ENCODE data around the gene RNF121.

Gene RNF121

GRCh38 chr11:71927820-71928736 is 768 bp upstream of the RNF121 start, which contains the start of gene XNDC1N:
Gene XNDC1N, minus strand, starts transcription at chr11:71928594. Its CDS starts 5,241 bp downstream, at chr11:71923353.
- Mint-ChIP-seq H3K4me3 (peak within 1 kb of the TSS; percentile 100), H3K27me3 (no peaks in the 10 kb centered on the region), H3K9me3 (ENCODE audit: low read depth) (no peaks in the 10 kb centered on the region), H3K27ac (peak within 1 kb of the TSS; percentile 100), H3K4me1 (ENCODE audit: low read depth) (peaks cover 51% of the 10 kb centered on the region), H3K36me3 (peaks cover 2% of the 10 kb centered on the region)

- Mint-ChIP-seq H3K4me3 (peak overlapping the region; percentile 100), H3K4me1 (ENCODE audit: low read depth) (peaks cover 61% of the 10 kb centered on the region), H3K36me3 (peaks cover 2% of the 10 kb centered on the region), H3K9me3 (ENCODE audit: low read depth) (no peaks in the 10 kb centered on the region), H3K27me3 (no peaks in the 10 kb centered on the region), H3K27ac (peak overlapping the region; percentile 100)
These were observed 645 bp downstream of the RNF121 start for GRCh38 chr11:71929491-71929890.

- Mint-ChIP-seq H3K27ac (peak overlapping the region; percentile 70), H3K27me3 (no peaks in the 10 kb centered on the region), H3K9me3 (ENCODE audit: low read depth) (no peaks in the 10 kb centered on the region)
These were observed 1.9 kb downstream of the RNF121 start for GRCh38 chr11:71930556-71931244.

GRCh38 chr11:71931245-71931602 is 2.4 kb downstream of the RNF121 start:
- no peaks in the 10 kb centered on the region for H3K27me3 Mint-ChIP-seq
- H3K27ac Mint-ChIP-seq, result peak overlapping the region; percentile 24
- peaks cover 64% of the 10 kb centered on the region for H3K4me1 Mint-ChIP-seq (ENCODE audit: low read depth)
- peak overlapping the region; percentile 100 for H3K4me3 Mint-ChIP-seq
- no peaks in the 10 kb centered on the region for H3K9me3 Mint-ChIP-seq (ENCODE audit: low read depth)
- peaks cover 2% of the 10 kb centered on the region for H3K36me3 Mint-ChIP-seq

More at GRCh38 chr11:71930556-71931244, 1.9 kb downstream of the RNF121 start:
- Mint-ChIP-seq H3K36me3 (peaks cover 2% of the 10 kb centered on the region), H3K4me1 (ENCODE audit: low read depth) (peaks cover 64% of the 10 kb centered on the region), H3K4me3 (peak overlapping the region; percentile 100)

GRCh38 chr11:71933141-71933933 is 4.5 kb downstream of the RNF121 start:
- no peak overlapping the region for H3K4me3 Mint-ChIP-seq
- H3K9me3 Mint-ChIP-seq (ENCODE audit: low read depth), result no peaks in the 10 kb centered on the region
- H3K4me1 Mint-ChIP-seq (ENCODE audit: low read depth), result peaks cover 52% of the 10 kb centered on the region
- H3K27me3 Mint-ChIP-seq, result no peaks in the 10 kb centered on the region
- H3K36me3 Mint-ChIP-seq, result peaks cover 9% of the 10 kb centered on the region
- H3K27ac Mint-ChIP-seq, result no peak overlapping the region

- peaks cover 47% of the 10 kb centered on the region for H3K4me1 Mint-ChIP-seq (ENCODE audit: low read depth)
- H3K27me3 Mint-ChIP-seq, result no peaks in the 10 kb centered on the region
- peak overlapping the region; percentile 6 for H3K4me3 Mint-ChIP-seq
- H3K27ac Mint-ChIP-seq, result peak overlapping the region; percentile 59
- H3K36me3 Mint-ChIP-seq, result peaks cover 9% of the 10 kb centered on the region
- no peaks in the 10 kb centered on the region for H3K9me3 Mint-ChIP-seq (ENCODE audit: low read depth)
These were observed 5.4 kb downstream of the RNF121 start for GRCh38 chr11:71934213-71934612.

- Mint-ChIP-seq H3K27ac (no peak overlapping the region), H3K9me3 (ENCODE audit: low read depth) (no peaks in the 10 kb centered on the region), H3K4me3 (no peak overlapping the region), H3K27me3 (no peaks in the 10 kb centered on the region), H3K4me1 (ENCODE audit: low read depth) (peaks cover 35% of the 10 kb centered on the region), H3K36me3 (peaks cover 10% of the 10 kb centered on the region)
These were observed 6.6 kb downstream of the RNF121 start for GRCh38 chr11:71935338-71935925.

GRCh38 chr11:71936825-71937224 is 8.0 kb downstream of the RNF121 start:
- Mint-ChIP-seq H3K36me3 (peaks cover 10% of the 10 kb centered on the region), H3K27me3 (no peaks in the 10 kb centered on the region), H3K9me3 (ENCODE audit: low read depth) (no peaks in the 10 kb centered on the region), H3K4me3 (no peak overlapping the region), H3K27ac (no peak overlapping the region), H3K4me1 (ENCODE audit: low read depth) (peaks cover 21% of the 10 kb centered on the region)

- Mint-ChIP-seq H3K9me3 (ENCODE audit: low read depth) (no peaks in the 10 kb centered on the region), H3K27ac (no peak overlapping the region), H3K36me3 (peaks cover 10% of the 10 kb centered on the region), H3K27me3 (no peaks in the 10 kb centered on the region), H3K4me1 (ENCODE audit: low read depth) (peaks cover 14% of the 10 kb centered on the region), H3K4me3 (no peak overlapping the region)
These were observed 9.0 kb downstream of the RNF121 start for GRCh38 chr11:71937826-71938225.

- Mint-ChIP-seq H3K36me3 (peaks cover 10% of the 10 kb centered on the region), H3K27me3 (no peaks in the 10 kb centered on the region), H3K27ac (no peak overlapping the region), H3K9me3 (ENCODE audit: low read depth) (no peaks in the 10 kb centered on the region), H3K4me1 (ENCODE audit: low read depth) (peaks cover 4% of the 10 kb centered on the region), H3K4me3 (no peak overlapping the region)
These were observed 11.8 kb downstream of the RNF121 start for GRCh38 chr11:71940561-71941219.

- Mint-ChIP-seq H3K36me3 (peaks cover 2% of the 10 kb centered on the region), H3K9me3 (ENCODE audit: low read depth) (no peaks in the 10 kb centered on the region), H3K4me1 (ENCODE audit: low read depth) (peaks cover 15% of the 10 kb centered on the region), H3K27ac (peak overlapping the region; percentile 12), H3K4me3 (no peak overlapping the region), H3K27me3 (no peaks in the 10 kb centered on the region)
These were observed 17.3 kb downstream of the RNF121 start for GRCh38 chr11:71946144-71946571.

GRCh38 chr11:71947498-71947897 is 18.7 kb downstream of the RNF121 start:
- Mint-ChIP-seq H3K36me3 (peaks cover 5% of the 10 kb centered on the region), H3K27ac (peak overlapping the region; percentile 36), H3K9me3 (ENCODE audit: low read depth) (no peaks in the 10 kb centered on the region), H3K27me3 (no peaks in the 10 kb centered on the region), H3K4me3 (no peak overlapping the region), H3K4me1 (ENCODE audit: low read depth) (peaks cover 15% of the 10 kb centered on the region)

GRCh38 chr11:71948314-71949027 is 19.6 kb downstream of the RNF121 start:
- no peaks in the 10 kb centered on the region for H3K9me3 Mint-ChIP-seq (ENCODE audit: low read depth)
- peaks cover 19% of the 10 kb centered on the region for H3K4me1 Mint-ChIP-seq (ENCODE audit: low read depth)
- H3K4me3 Mint-ChIP-seq, result no peak overlapping the region
- no peak overlapping the region for H3K27ac Mint-ChIP-seq
- peaks cover 5% of the 10 kb centered on the region for H3K36me3 Mint-ChIP-seq
- no peaks in the 10 kb centered on the region for H3K27me3 Mint-ChIP-seq
